Aorta (tissue), 5 donors: ENCODE results near the gene SNX13. TPM values are rescaled to one million over a fixed set of nuclear protein-coding genes. Genes with fewer than 3 reads are reported as not detected.

Experiments used
- ATAC-seq: fragments of 200-7000 bp; cut with Tn5 transposase; one replicate; pipeline ENCODE4 v1.9.1; 2022; ENCODE audit warnings: moderate library complexity; ENCODE audit not compliant: low FRiP score
- DNase-seq, 2 donors: peaks; one replicate each; pipeline ENCODE4 v3.0.0-alpha.2; 2020
- H3K27ac ChIP-seq, 2 donors: one replicate each; pipeline ENCODE4 v1.5.1; 2013; ENCODE audit warnings: low read length in 2 of 2, mild to moderate bottlenecking in 2 of 2, moderate library complexity in 2 of 2, control low read depth in 1 of 2, inconsistent platforms in 1 of 2, low read depth in 1 of 2
- H3K27me3 ChIP-seq, 2 donors: one replicate each; pipeline ENCODE4 v1.6.1; 2013; ENCODE audit warnings: control low read depth in 1 of 2, low read length in 1 of 2, mild to moderate bottlenecking in 1 of 2, moderate library complexity in 1 of 2; ENCODE audit not compliant: insufficient read depth in 2 of 2, control insufficient read depth in 1 of 2
- H3K36me3 ChIP-seq, 2 donors: one replicate each; pipeline ENCODE4 v1.6.1; 2013; ENCODE audit warnings: control low read depth in 1 of 2, low read length in 1 of 2, mild to moderate bottlenecking in 1 of 2; ENCODE audit not compliant: insufficient read depth in 2 of 2, control insufficient read depth in 1 of 2
- H3K4me1 ChIP-seq, 2 donors: one replicate each; pipeline ENCODE4 v1.6.1; 2013; ENCODE audit warnings: low read length in 2 of 2, control low read depth in 1 of 2, mild to moderate bottlenecking in 1 of 2, moderate library complexity in 1 of 2; ENCODE audit not compliant: insufficient read depth in 2 of 2, control insufficient read depth in 1 of 2
- H3K4me3 ChIP-seq, 2 donors: one replicate each; pipeline ENCODE4 v1.5.1; 2013; ENCODE audit warnings: low read length in 2 of 2, control low read depth in 1 of 2, mild to moderate bottlenecking in 1 of 2
- H3K9me3 ChIP-seq: one replicate; pipeline ENCODE4 v1.6.1; 2013; ENCODE audit warnings: mild to moderate bottlenecking, low read length; ENCODE audit not compliant: control insufficient read depth
- WGBS, 2 donors: extraction: QIAGEN DNeasy Blood & Tissue Kit; methylation state at CpG; one replicate each; pipeline ENCODE4 v1.1.7; 2013; 5-methylcytosine and 5-hydroxymethylcytosine counted together
- intact Hi-C, 2 donors: fragments of 100-400 bp; cut with DNase I; formaldehyde crosslinking; loops; one replicate each; pipeline versions ENCODE4 v1.14.2 to v1.15.0; 2022
- polyA plus RNA-seq, 2 donors: library from polyadenylated mRNA; stranded (reverse); fragments of 200-250 nt; gene quantifications; one replicate each; pipeline ENCODE4 v1.2.3, GENCODE V29; 2013
- total RNA-seq, 2 donors: library from RNA; stranded (reverse); fragmentation: NEBNext Ultra II Directional; extraction: Animal tissue kit (Norgen Biotek cat#: 25700); gene quantifications; one replicate each; pipeline ENCODE4 v1.2.1, GENCODE V29; 2021
- donor health status: healthy with polysubstance abuse.
- donor health status: Bipolar disorder and iron deficiency.
- donor health status: DM: no; HTN: no; CAD: no.
- donor health status: DM: no; HTN: no; CAD: no.
- donor health status: DM: yes; HTN: yes; CAD: no.

Gene SNX13
- total and polyA plus RNA-seq, 4 donors = 9.4 to 52.0 (median 27.6) TPM

- Histone ChIP-seq H3K27ac (no peak overlapping the region), H3K36me3 (no peaks in the 10 kb centered on the region), H3K27me3 (no peaks in the 10 kb centered on the region), H3K4me3 (no peak overlapping the region), H3K4me1 (no peaks in the 10 kb centered on the region), H3K9me3 (no peaks in the 10 kb centered on the region)
- WGBS, 2 donors = 86 to 91% methylated on average over 6 of the region's 6 CpGs
- DNase-seq = no peak
- intact Hi-C loops = no loop called here
- no peak for ATAC-seq
These were observed 57.6 kb downstream of the SNX13 start for GRCh38 chr7:17882685-17883084.

- ATAC-seq (no peak), DNase-seq (no peak)
- H3K4me3 ChIP-seq = no peak overlapping the region
- peaks cover 0 to 2% of the 10 kb centered on the region in 2 donors for H3K36me3 ChIP-seq
- intact Hi-C loops = no loop called here
- whole genome bisulfite sequencing, 2 donors = 81 to 91% methylated on average over 2 of the region's 2 CpGs
- H3K4me1 ChIP-seq = no peaks in the 10 kb centered on the region
- H3K9me3 ChIP-seq = no peaks in the 10 kb centered on the region
- no peaks in the 10 kb centered on the region for H3K27me3 ChIP-seq
- H3K27ac ChIP-seq = no peak overlapping the region
These were observed 61.1 kb downstream of the SNX13 start for GRCh38 chr7:17879075-17879661.

- Histone ChIP-seq H3K9me3 (no peaks in the 10 kb centered on the region), H3K36me3 (peaks cover 0 to 2% of the 10 kb centered on the region in 2 donors), H3K27ac (no peak overlapping the region), H3K4me1 (no peaks in the 10 kb centered on the region), H3K27me3 (no peaks in the 10 kb centered on the region), H3K4me3 (no peak overlapping the region)
- WGBS, 2 donors = 59 to 86% methylated on average over 1 of the region's 1 CpG
- intact Hi-C loops = no loop called here
- DNase-seq = no peak
- no peak for ATAC-seq
These were observed 61.7 kb downstream of the SNX13 start for GRCh38 chr7:17878627-17879026.

- ATAC-seq = no peak
- Histone ChIP-seq H3K4me3 (no peak overlapping the region), H3K4me1 (no peaks in the 10 kb centered on the region), H3K36me3 (peaks cover 0 to 7% of the 10 kb centered on the region in 2 donors), H3K9me3 (no peaks in the 10 kb centered on the region), H3K27ac (no peak overlapping the region), H3K27me3 (no peaks in the 10 kb centered on the region)
- WGBS, 2 donors = 93 to 98% methylated on average over 8 of the region's 8 CpGs
- intact Hi-C loops = no loop called here
- no peak for DNase-seq
These were observed 68.3 kb downstream of the SNX13 start for GRCh38 chr7:17871815-17872533.

- no peak overlapping the region for H3K4me3 ChIP-seq
- intact Hi-C loops = no loop called here
- no peaks in the 10 kb centered on the region for H3K9me3 ChIP-seq
- H3K36me3 ChIP-seq = peaks cover 0 to 7% of the 10 kb centered on the region in 2 donors
- H3K27me3 ChIP-seq = no peaks in the 10 kb centered on the region
- ATAC-seq (no peak), DNase-seq (no peak)
- 88 to 91% methylated on average over 2 of the region's 2 CpGs for WGBS, 2 donors
- no peaks in the 10 kb centered on the region for H3K4me1 ChIP-seq
- no peak overlapping the region for H3K27ac ChIP-seq
These were observed 69.9 kb downstream of the SNX13 start for GRCh38 chr7:17870406-17870805.

- H3K9me3 ChIP-seq = peaks cover 2% of the 10 kb centered on the region
- no peaks in the 10 kb centered on the region for H3K4me1 ChIP-seq
- H3K36me3 ChIP-seq = peaks cover 2 to 7% of the 10 kb centered on the region in 2 donors
- no peak for ATAC-seq
- H3K27me3 ChIP-seq = no peaks in the 10 kb centered on the region
- no peak for DNase-seq
- H3K27ac ChIP-seq = no peak overlapping the region
- H3K4me3 ChIP-seq = no peak overlapping the region
- intact Hi-C loops = no loop called here
These were observed 76.5 kb downstream of the SNX13 start for GRCh38 chr7:17863809-17864143.

- DNase-seq (no peak), ATAC-seq (no peak)
- H3K9me3 ChIP-seq = peaks cover 2% of the 10 kb centered on the region
- H3K4me1 ChIP-seq = no peaks in the 10 kb centered on the region
- peaks cover 2 to 7% of the 10 kb centered on the region in 2 donors for H3K36me3 ChIP-seq
- no peaks in the 10 kb centered on the region for H3K27me3 ChIP-seq
- 91 to 92% methylated on average over 7 of the region's 7 CpGs for WGBS, 2 donors
- no peak overlapping the region for H3K4me3 ChIP-seq
- intact Hi-C loops = no loop called here
- no peak overlapping the region for H3K27ac ChIP-seq
These were observed 77.0 kb downstream of the SNX13 start for GRCh38 chr7:17863095-17863808.

GRCh38 chr7:17856251-17856650, 84.0 kb downstream of the SNX13 start:
- no peaks in the 10 kb centered on the region for H3K4me1 ChIP-seq
- peaks cover 0 to 2% of the 10 kb centered on the region in 2 donors for H3K36me3 ChIP-seq
- H3K9me3 ChIP-seq = peaks cover 3% of the 10 kb centered on the region
- ATAC-seq (no peak), DNase-seq (no peak)
- no peak overlapping the region for H3K4me3 ChIP-seq
- 97 to 100% methylated on average over 1 of the region's 1 CpG for WGBS, 2 donors
- no peak overlapping the region for H3K27ac ChIP-seq
- no peaks in the 10 kb centered on the region for H3K27me3 ChIP-seq
- intact Hi-C loops = no loop called here

GRCh38 chr7:17855202-17855601, 85.1 kb downstream of the SNX13 start:
- intact Hi-C loops = no loop called here
- Histone ChIP-seq H3K27me3 (no peaks in the 10 kb centered on the region), H3K9me3 (peaks cover 3% of the 10 kb centered on the region), H3K4me3 (no peak overlapping the region), H3K36me3 (no peaks in the 10 kb centered on the region), H3K4me1 (no peaks in the 10 kb centered on the region), H3K27ac (no peak overlapping the region)
- ATAC-seq = no peak
- WGBS, 2 donors = 0 to 52% methylated on average over 1 of the region's 1 CpG
- no peak for DNase-seq
